Activated naive CD4-positive, alpha-beta T cell treated with anti-CD3 and anti-CD28 coated beads, Interleukin-2, amount 10 ng/mL, durations not matched to agents 7 days and 5 days (primary cell): Measurements from ENCODE around the gene SANBR.

Experiments
- CTCF ChIA-PET: fragments of 350-600 bp; sonication (Branson Sonifier 250); formaldehyde crosslinking; loops from one replicate; lab custom pipeline; 2021; ENCODE audit warnings: antibody characterized with exemption; lab: Charles Lee
- DNase-seq: peaks from one replicate; pipeline ENCODE4 v3.0.0-alpha.2; 2020
- H3K27ac Mint-ChIP-seq: one replicate; pipeline ENCODE4 v1.8.0; 2021; ENCODE audit warnings: mild to moderate bottlenecking, moderate library complexity, mixed read lengths
- H3K27me3 Mint-ChIP-seq: one replicate; pipeline ENCODE4 v1.8.0; 2021; ENCODE audit warnings: mild to moderate bottlenecking, mixed read lengths
- H3K36me3 Mint-ChIP-seq: one replicate; pipeline ENCODE4 v1.8.0; 2021; ENCODE audit warnings: mixed read lengths
- H3K4me1 Mint-ChIP-seq: one replicate; pipeline ENCODE4 v1.8.0; 2021; ENCODE audit warnings: mixed read lengths
- H3K4me3 Mint-ChIP-seq: one replicate; pipeline ENCODE4 v1.8.0; 2021; ENCODE audit warnings: mild to moderate bottlenecking, moderate library complexity, mixed read lengths
- H3K9me3 Mint-ChIP-seq: one replicate; pipeline ENCODE4 v1.8.0; 2021; ENCODE audit warnings: mixed read lengths

The SANBR gene

GRCh38 chr2:61044636-61045035, 21.0 kb upstream of the SANBR start:
- Mint-ChIP-seq H3K36me3 (peaks cover 37% of the 10 kb centered on the region), H3K27me3 (no peaks in the 10 kb centered on the region), H3K27ac (no peak overlapping the region), H3K9me3 (no peaks in the 10 kb centered on the region), H3K4me3 (no peak overlapping the region), H3K4me1 (peaks cover 3% of the 10 kb centered on the region)
- DNase-seq: no peak
- CTCF ChIA-PET: no interaction called here

- CTCF ChIA-PET: no interaction called here
- no peaks in the 10 kb centered on the region for H3K27me3 Mint-ChIP-seq
- no peak for DNase-seq
- no peaks in the 10 kb centered on the region for H3K9me3 Mint-ChIP-seq
- peaks cover 3% of the 10 kb centered on the region for H3K4me1 Mint-ChIP-seq
- H3K4me3 Mint-ChIP-seq: no peak overlapping the region
- peaks cover 36% of the 10 kb centered on the region for H3K36me3 Mint-ChIP-seq
- H3K27ac Mint-ChIP-seq: no peak overlapping the region
Measured at GRCh38 chr2:61045226-61045625, 20.4 kb upstream of the SANBR start.

GRCh38 chr2:61045999-61046398, 19.7 kb upstream of the SANBR start:
- Mint-ChIP-seq H3K4me3 (no peak overlapping the region), H3K36me3 (peaks cover 38% of the 10 kb centered on the region), H3K27ac (no peak overlapping the region), H3K27me3 (no peaks in the 10 kb centered on the region), H3K4me1 (peaks cover 3% of the 10 kb centered on the region), H3K9me3 (no peaks in the 10 kb centered on the region)
- CTCF ChIA-PET: no interaction called here
- no peak for DNase-seq

GRCh38 chr2:61055557-61055956, 10.1 kb upstream of the SANBR start:
- CTCF ChIA-PET: no interaction called here
- Mint-ChIP-seq H3K4me1 (peaks cover 5% of the 10 kb centered on the region), H3K27ac (no peak overlapping the region), H3K27me3 (no peaks in the 10 kb centered on the region), H3K36me3 (peaks cover 18% of the 10 kb centered on the region), H3K4me3 (no peak overlapping the region), H3K9me3 (no peaks in the 10 kb centered on the region)
- no peak for DNase-seq

GRCh38 chr2:61057562-61057961, 8.1 kb upstream of the SANBR start:
- CTCF ChIA-PET: interaction anchor here (0.5 kb wide), 1 partner anchor 349 kb away, joined by 3 read pairs; no protein-coding TSS in a partner anchor
- Mint-ChIP-seq H3K27me3 (no peaks in the 10 kb centered on the region), H3K9me3 (no peaks in the 10 kb centered on the region), H3K27ac (no peak overlapping the region), H3K36me3 (peaks cover 12% of the 10 kb centered on the region), H3K4me1 (peaks cover 5% of the 10 kb centered on the region), H3K4me3 (no peak overlapping the region)
- DNase-seq: no peak

GRCh38 chr2:61059382-61059781, 6.3 kb upstream of the SANBR start:
- CTCF ChIA-PET: interaction anchor here (0.9 kb wide), 1 partner anchor 48 kb away, joined by 3 read pairs; no protein-coding TSS in a partner anchor
- no peaks in the 10 kb centered on the region for H3K9me3 Mint-ChIP-seq
- no peak overlapping the region for H3K4me3 Mint-ChIP-seq
- peaks cover 12% of the 10 kb centered on the region for H3K36me3 Mint-ChIP-seq
- no peaks in the 10 kb centered on the region for H3K27me3 Mint-ChIP-seq
- no peak for DNase-seq
- H3K4me1 Mint-ChIP-seq: peaks cover 6% of the 10 kb centered on the region
- no peak overlapping the region for H3K27ac Mint-ChIP-seq

GRCh38 chr2:61074100-61074499, 8.4 kb downstream of the SANBR start:
- CTCF ChIA-PET: no interaction called here
- Mint-ChIP-seq H3K9me3 (no peaks in the 10 kb centered on the region), H3K27me3 (no peaks in the 10 kb centered on the region), H3K27ac (no peak overlapping the region), H3K4me3 (no peak overlapping the region), H3K36me3 (peaks cover 22% of the 10 kb centered on the region), H3K4me1 (no peaks in the 10 kb centered on the region)
- DNase-seq: no peak

- Mint-ChIP-seq H3K36me3 (peaks cover 6% of the 10 kb centered on the region), H3K9me3 (no peaks in the 10 kb centered on the region), H3K4me1 (no peaks in the 10 kb centered on the region), H3K27me3 (no peaks in the 10 kb centered on the region), H3K27ac (no peak overlapping the region), H3K4me3 (no peak overlapping the region)
- CTCF ChIA-PET: no interaction called here
- no peak for DNase-seq
Measured at GRCh38 chr2:61085883-61086282, 20.2 kb downstream of the SANBR start.

GRCh38 chr2:61089797-61090196, 24.1 kb downstream of the SANBR start:
- Mint-ChIP-seq H3K27me3 (no peaks in the 10 kb centered on the region), H3K36me3 (peaks cover 5% of the 10 kb centered on the region), H3K9me3 (no peaks in the 10 kb centered on the region), H3K4me1 (no peaks in the 10 kb centered on the region), H3K27ac (no peak overlapping the region), H3K4me3 (no peak overlapping the region)
- DNase-seq: no peak
- CTCF ChIA-PET: no interaction called here

GRCh38 chr2:61090386-61090921, 24.8 kb downstream of the SANBR start:
- CTCF ChIA-PET: no interaction called here
- Mint-ChIP-seq H3K27ac (no peak overlapping the region), H3K9me3 (no peaks in the 10 kb centered on the region), H3K36me3 (peaks cover 3% of the 10 kb centered on the region), H3K4me3 (no peak overlapping the region), H3K4me1 (no peaks in the 10 kb centered on the region), H3K27me3 (no peaks in the 10 kb centered on the region)
- DNase-seq: no peak

GRCh38 chr2:61091485-61091884, 25.8 kb downstream of the SANBR start:
- Mint-ChIP-seq H3K9me3 (no peaks in the 10 kb centered on the region), H3K4me1 (peaks cover 5% of the 10 kb centered on the region), H3K4me3 (no peak overlapping the region), H3K27me3 (no peaks in the 10 kb centered on the region), H3K36me3 (peaks cover 3% of the 10 kb centered on the region), H3K27ac (no peak overlapping the region)
- no peak for DNase-seq
- CTCF ChIA-PET: no interaction called here

- Mint-ChIP-seq H3K9me3 (no peaks in the 10 kb centered on the region), H3K27ac (no peak overlapping the region), H3K4me3 (no peak overlapping the region), H3K36me3 (no peaks in the 10 kb centered on the region), H3K4me1 (peaks cover 5% of the 10 kb centered on the region), H3K27me3 (no peaks in the 10 kb centered on the region)
- CTCF ChIA-PET: no interaction called here
- DNase-seq: no peak
Measured at GRCh38 chr2:61096438-61096837, 30.8 kb downstream of the SANBR start.

- H3K27me3 Mint-ChIP-seq: no peaks in the 10 kb centered on the region
- no peak overlapping the region for H3K4me3 Mint-ChIP-seq
- H3K36me3 Mint-ChIP-seq: peaks cover 4% of the 10 kb centered on the region
- CTCF ChIA-PET: no interaction called here
- H3K9me3 Mint-ChIP-seq: no peaks in the 10 kb centered on the region
- no peak for DNase-seq
- peaks cover 4% of the 10 kb centered on the region for H3K4me1 Mint-ChIP-seq
- no peak overlapping the region for H3K27ac Mint-ChIP-seq
Measured at GRCh38 chr2:61100801-61101200, 35.1 kb downstream of the SANBR start.

GRCh38 chr2:61109291-61109690, 43.6 kb downstream of the SANBR start:
- peaks cover 6% of the 10 kb centered on the region for H3K9me3 Mint-ChIP-seq

GRCh38 chr2:61111708-61112107, 46.0 kb downstream of the SANBR start:
- no peak for DNase-seq
- Mint-ChIP-seq H3K4me3 (no peak overlapping the region), H3K27me3 (no peaks in the 10 kb centered on the region), H3K9me3 (peaks cover 6% of the 10 kb centered on the region), H3K27ac (no peak overlapping the region), H3K36me3 (peaks cover 21% of the 10 kb centered on the region), H3K4me1 (no peaks in the 10 kb centered on the region)
- CTCF ChIA-PET: no interaction called here

More at GRCh38 chr2:61109291-61109690, 43.6 kb downstream of the SANBR start:
- Mint-ChIP-seq H3K27ac (no peak overlapping the region), H3K4me1 (no peaks in the 10 kb centered on the region), H3K27me3 (no peaks in the 10 kb centered on the region), H3K4me3 (no peak overlapping the region), H3K36me3 (peaks cover 18% of the 10 kb centered on the region)
- no peak for DNase-seq
- CTCF ChIA-PET: no interaction called here

- no peaks in the 10 kb centered on the region for H3K4me1 Mint-ChIP-seq
- no peak overlapping the region for H3K4me3 Mint-ChIP-seq
- DNase-seq: no peak
- peaks cover 6% of the 10 kb centered on the region for H3K9me3 Mint-ChIP-seq
- CTCF ChIA-PET: no interaction called here
- H3K27ac Mint-ChIP-seq: no peak overlapping the region
- no peaks in the 10 kb centered on the region for H3K27me3 Mint-ChIP-seq
- peaks cover 26% of the 10 kb centered on the region for H3K36me3 Mint-ChIP-seq
Measured at GRCh38 chr2:61114147-61114546, 48.5 kb downstream of the SANBR start.
